GM23338 (cell line): ENCODE results near the gene TXNL1. TPM values are rescaled to one million over a fixed set of nuclear protein-coding genes. Genes with fewer than 3 reads are reported as not detected.

Source experiments
- ATAC-seq: fragments of 200-7000 bp; cut with Tn5 transposase; 3 replicates; pipeline ENCODE4 v1.9.1; 2020
- DNase-seq: peaks from one replicate; pipeline ENCODE4 v3.0.0-alpha.2; 2015; ENCODE audit warnings: low spot score
- H2AFZ ChIP-seq: fragments of 200-600 bp; sonication (generic); 2 replicates; pipeline ENCODE4 v1.8.0; 2016; ENCODE audit warnings: antibody characterized with exemption, mild to moderate bottlenecking, moderate library complexity
- H3F3A ChIP-seq: fragments of 200-600 bp; sonication (generic); replicated peaks from 2 replicates; pipeline ENCODE4 v1.8.0; 2017; ENCODE audit warnings: antibody characterized with exemption, mixed run types, low read depth
- H3K27ac ChIP-seq: fragments of 200-600 bp; sonication (generic); 2 replicates; pipeline ENCODE4 v1.6.1; 2016; ENCODE audit warnings: low read depth
- H3K27me3 ChIP-seq: fragments of 200-600 bp; sonication (generic); 2 replicates; pipeline ENCODE4 v1.8.0; 2016; ENCODE audit warnings: mild to moderate bottlenecking, mixed run types, moderate library complexity; ENCODE audit not compliant: insufficient read depth
- H3K36me3 ChIP-seq: fragments of 200-600 bp; sonication (generic); 2 replicates; pipeline ENCODE4 v1.8.0; 2016; ENCODE audit warnings: mild to moderate bottlenecking; ENCODE audit not compliant: insufficient read depth
- H3K4me1 ChIP-seq: fragments of 200-600 bp; sonication (generic); 2 replicates; pipeline ENCODE4 v1.8.0; 2016; ENCODE audit warnings: mild to moderate bottlenecking, moderate library complexity; ENCODE audit not compliant: insufficient read depth
- H3K4me2 ChIP-seq: fragments of 200-600 bp; sonication (generic); 2 replicates; pipeline ENCODE4 v1.7.1; 2017; ENCODE audit warnings: mixed run types
- H3K4me3 ChIP-seq: fragments of 200-600 bp; sonication (generic); 2 replicates; pipeline ENCODE4 v1.6.1; 2016; ENCODE audit warnings: mixed run types
- H3K79me2 ChIP-seq: fragments of 200-600 bp; sonication (generic); replicated peaks from 2 replicates; pipeline ENCODE4 v1.8.0; 2017; ENCODE audit warnings: mild to moderate bottlenecking; ENCODE audit not compliant: insufficient read depth
- H3K9me2 ChIP-seq: fragments of 200-600 bp; sonication (generic); 2 replicates; pipeline ENCODE4 v1.8.0; 2017; ENCODE audit not compliant: insufficient read depth
- H4K20me1 ChIP-seq: fragments of 200-600 bp; sonication (generic); replicated peaks from 2 replicates; pipeline ENCODE4 v1.8.0; 2017; ENCODE audit warnings: mild to moderate bottlenecking; ENCODE audit not compliant: insufficient read depth
- H3K27ac Mint-ChIP-seq: 2 replicates; pipeline ENCODE4 v1.8.0; 2020; ENCODE audit warnings: inconsistent platforms, mild to moderate bottlenecking, moderate library complexity, mixed read lengths
- H3K27me3 Mint-ChIP-seq: 3 replicates; pipeline ENCODE4 v1.8.0; 2022; ENCODE audit warnings: low read depth, mild to moderate bottlenecking, moderate library complexity, mixed read lengths, inconsistent platforms; ENCODE audit not compliant: insufficient read depth, poor library complexity
- H3K36me3 Mint-ChIP-seq: 3 replicates; pipeline ENCODE4 v1.8.0; 2021; ENCODE audit warnings: low read depth, mild to moderate bottlenecking, inconsistent platforms, moderate library complexity, mixed read lengths
- H3K4me1 Mint-ChIP-seq: 3 replicates; pipeline ENCODE4 v1.8.0; 2020; ENCODE audit warnings: mild to moderate bottlenecking, inconsistent platforms, mixed read lengths
- H3K4me3 Mint-ChIP-seq: 3 replicates; pipeline ENCODE4 v1.8.0; 2021; ENCODE audit warnings: moderate library complexity, mild to moderate bottlenecking, inconsistent platforms, mixed read lengths
- H3K9me3 Mint-ChIP-seq: 3 replicates; pipeline ENCODE4 v1.8.0; 2020; ENCODE audit warnings: moderate library complexity, mild to moderate bottlenecking, inconsistent platforms, mixed read lengths
- CTCF ChIP-seq, 2 experiments: fragments of 200-600 bp in 1 of 2; sonication (generic) in 1 of 2; conservative IDR thresholded peaks; 2 replicates each; pipeline versions ENCODE4 v1.5.1 to v1.6.1; 2016 to 2017; ENCODE audit warnings: antibody characterized with exemption in 2 of 2, low read depth in 2 of 2, mild to moderate bottlenecking in 2 of 2, moderate library complexity in 1 of 2
- EZH2 ChIP-seq: fragments of 200-600 bp; sonication (generic); IDR thresholded peaks from one replicate; pipeline ENCODE4 v1.8.0; 2017; ENCODE audit warnings: antibody characterized with exemption, mild to moderate bottlenecking, low read depth; ENCODE audit not compliant: unreplicated experiment
- EZH2phosphoT487 ChIP-seq: fragments of 200-600 bp; sonication (generic); IDR thresholded peaks from one replicate; pipeline ENCODE4 v1.8.1; 2018; ENCODE audit warnings: antibody characterized with exemption; ENCODE audit not compliant: unreplicated experiment
- JUNB ChIP-seq: IDR thresholded peaks from one replicate; pipeline ENCODE4 v1.6.1; 2016; ENCODE audit warnings: antibody characterized with exemption; ENCODE audit not compliant: unreplicated experiment
- NANOG ChIP-seq: IDR thresholded peaks from 2 replicates; pipeline ENCODE4 v1.6.1; 2016; ENCODE audit warnings: antibody characterized with exemption, borderline replicate concordance
- POLR2AphosphoS5 ChIP-seq: IDR thresholded peaks from 2 replicates; pipeline ENCODE4 v1.6.1; 2016; ENCODE audit warnings: antibody characterized with exemption, low read depth
- REST ChIP-seq: IDR thresholded peaks from one replicate; pipeline ENCODE4 v1.6.1; 2018; ENCODE audit warnings: antibody characterized with exemption; ENCODE audit not compliant: unreplicated experiment
- STAT1 ChIP-seq: IDR thresholded peaks from one replicate; pipeline ENCODE4 v1.6.1; 2016; ENCODE audit warnings: antibody characterized with exemption; ENCODE audit not compliant: unreplicated experiment
- ZNF114 ChIP-seq: fragments of 250-450 bp; sonication (Bioruptor Pico); IDR thresholded peaks from 2 replicates; pipeline ENCODE4 v1.5.0; 2020; ENCODE audit warnings: mild to moderate bottlenecking, moderate library complexity
- ZNF331 ChIP-seq: fragments of 250-450 bp; sonication (Bioruptor Pico); IDR thresholded peaks from 2 replicates; pipeline ENCODE4 v1.5.0; 2020; ENCODE audit warnings: low read depth, mild to moderate bottlenecking, moderate library complexity
- ZNF462 ChIP-seq: fragments of 250-450 bp; sonication (Bioruptor Pico); IDR thresholded peaks from 2 replicates; pipeline ENCODE4 v1.5.0; 2020; ENCODE audit warnings: mild to moderate bottlenecking, moderate library complexity
- polyA plus RNA-seq: library from polyadenylated mRNA; unstranded; fragments of >200 nt; fragmentation: Nextera tagmentation; extraction: Ambion mirVana; gene quantifications from 2 replicates; pipeline ENCODE4 v1.2.1, GENCODE V29; 2016
- total RNA-seq: library from RNA; depleted of rRNA; stranded (reverse); fragments of >200 nt; shearing (Covaris generic); gene quantifications from 2 replicates; pipeline ENCODE4 v1.2.3, GENCODE V29; 2014

Gene TXNL1
- total and polyA plus RNA-seq, 2 experiments from 2014 or later, result 73.6 to 135 TPM

- peak; percentile 58 for DNase-seq
- Histone ChIP-seq H3F3A (no peaks in the 10 kb centered on the region), H3K4me1 (0 out of 2 replicates have a peak, but pooled peaks cover 2% of the 10 kb centered on the region), H3K27me3 (no peaks in the 10 kb centered on the region), H3K36me3 (no peaks in the 10 kb centered on the region), H3K79me2 (no peaks in the 10 kb centered on the region), H3K4me2 (no peak overlapping the region), H2AFZ (no peak overlapping the region), H3K4me3 (no peak overlapping the region), H3K9me2 (no peaks in the 10 kb centered on the region), H4K20me1 (no peaks in the 10 kb centered on the region), H3K27ac (no peak overlapping the region)
- no peaks in the 10 kb centered on the region for H3K27me3 Mint-ChIP-seq
- peaks cover 2% of the 10 kb centered on the region for H3K4me1 Mint-ChIP-seq
- no peak overlapping the region for H3K4me3 Mint-ChIP-seq
- H3K9me3 Mint-ChIP-seq, result no peaks in the 10 kb centered on the region
- H3K36me3 Mint-ChIP-seq, result no peaks in the 10 kb centered on the region
- ATAC-seq, result no peak
- no peak for TF ChIP-seq NANOG
- TF ChIP-seq CTCF (conservative IDR thresholded peaks at IDR 0.05; ENCODE audit: low read depth in 2 of 2), result peak; percentile 41 to 65
- no peak overlapping the region for H3K27ac Mint-ChIP-seq
These were observed 7.1 kb upstream of the TXNL1 start for GRCh38 chr18:56645415-56646016.

GRCh38 chr18:56643381-56643780, 5.0 kb upstream of the TXNL1 start:
- no peak overlapping the region for H3K4me3 ChIP-seq
- H3K9me3 Mint-ChIP-seq, result no peaks in the 10 kb centered on the region
- no peaks in the 10 kb centered on the region for H3K27me3 ChIP-seq
- H3K27ac Mint-ChIP-seq, result no peak overlapping the region
- H3K4me3 Mint-ChIP-seq, result no peak overlapping the region
- H3K9me2 ChIP-seq, result no peaks in the 10 kb centered on the region
- H4K20me1 ChIP-seq, result no peaks in the 10 kb centered on the region
- H3K36me3 ChIP-seq, result no peaks in the 10 kb centered on the region
- H3K27ac ChIP-seq, result no peak overlapping the region
- no peak overlapping the region for H3K4me2 ChIP-seq
- H2AFZ ChIP-seq, result no peak overlapping the region
- no peaks in the 10 kb centered on the region for H3F3A ChIP-seq
- DNase-seq (no peak), ATAC-seq (no peak)
- no peaks in the 10 kb centered on the region for H3K27me3 Mint-ChIP-seq
- H3K36me3 Mint-ChIP-seq, result no peaks in the 10 kb centered on the region
- H3K4me1 ChIP-seq, result no peaks in the 10 kb centered on the region
- H3K4me1 Mint-ChIP-seq, result peaks cover 4% of the 10 kb centered on the region; the same call in 2 of the 3 replicates
- H3K79me2 ChIP-seq, result no peaks in the 10 kb centered on the region
- no peak for TF ChIP-seq REST
- TF ChIP-seq NANOG, result no peak
- no peak for TF ChIP-seq POLR2AphosphoS5
- TF ChIP-seq EZH2, result no peak
- no peak for TF ChIP-seq STAT1
- TF ChIP-seq JUNB, result no peak
- no peak for TF ChIP-seq ZNF462
- no peak for TF ChIP-seq ZNF331 (CRISPR knock-in tag)
- TF ChIP-seq EZH2phosphoT487, result no peak
- no peak for TF ChIP-seq ZNF114
